ENCODE measurements around the gene RSPH6A.

Gene RSPH6A

DNA sequence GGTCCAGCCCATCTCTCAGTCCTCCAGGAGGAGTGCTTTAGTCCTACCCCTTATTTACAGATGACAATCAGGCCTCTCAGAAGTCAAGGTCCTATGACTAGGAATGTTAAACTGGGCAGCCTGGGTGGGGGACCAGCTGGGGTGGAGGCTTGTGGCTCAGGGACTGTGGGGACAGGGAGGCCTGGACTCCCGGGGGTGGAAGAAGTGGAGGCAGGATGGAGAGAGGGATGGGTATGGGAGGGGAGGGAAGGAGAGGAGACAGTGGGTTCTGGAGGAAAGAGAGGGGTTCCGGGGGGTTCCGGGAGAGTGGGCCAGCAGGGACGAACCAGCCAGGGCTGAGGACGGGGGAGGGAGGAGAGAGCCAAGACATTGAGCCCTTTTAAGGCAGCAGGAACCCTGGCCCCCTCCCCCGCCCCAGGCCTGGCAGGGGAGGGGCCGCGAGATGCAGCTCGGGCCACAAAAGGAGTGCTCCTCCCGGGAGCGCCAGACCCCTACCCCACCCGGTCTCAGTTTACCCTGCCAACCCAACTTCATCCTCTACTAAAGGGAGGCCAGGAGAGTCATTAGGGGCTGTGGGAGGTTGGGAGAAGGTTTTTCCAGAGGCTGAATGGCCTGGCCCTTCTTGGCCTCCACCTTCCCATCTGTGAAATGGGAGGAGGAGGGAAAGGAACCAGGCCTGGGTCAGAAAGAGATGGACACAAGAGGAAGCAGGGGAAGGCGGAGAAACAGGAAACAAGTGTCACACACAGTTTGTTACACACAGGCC is 34.5 kb downstream of the RSPH6A start:
- peak overlapping the region; percentile 45 to 84 for H2BK12ac ChIP-seq (ENCODE audit: low read length in 2 of 2)
- 40% methylated on average over 6 of the region's 13 CpGs for WGBS
- H3K36me3 ChIP-seq (ENCODE audit: control insufficient read depth in 1 of 2, insufficient read depth in 2 of 2, low read depth in 1 of 2, low read length in 2 of 2): peaks cover 42 to 58% of the 10 kb centered on the region in 2 experiments
- H3K4me1 ChIP-seq (ENCODE audit: control insufficient read depth, insufficient read depth, low read depth, low read length): peaks cover 50% of the 10 kb centered on the region
- peak overlapping the region; percentile 40 for H2AK5ac ChIP-seq (ENCODE audit: low read length, severe bottlenecking)
- no peak overlapping the region for H2AFZ ChIP-seq (ENCODE audit: low read depth, low read length)
- peak overlapping the region; percentile 66 for H4K91ac ChIP-seq (ENCODE audit: low read length)
- H3K9me3 ChIP-seq (ENCODE audit: control insufficient read depth, low read length): no peaks in the 10 kb centered on the region
- peak overlapping the region; percentile 71 for H3K4me2 ChIP-seq (ENCODE audit: low read length, poor library complexity, severe bottlenecking)
- H3K14ac ChIP-seq (ENCODE audit: low read length in 2 of 2): no peak overlapping the region
- H3K27ac ChIP-seq (ENCODE audit: low read length, poor library complexity, severe bottlenecking): no peak overlapping the region
- peak overlapping the region; percentile 23 for H4K8ac ChIP-seq (ENCODE audit: low read length)
- H3K4ac ChIP-seq (ENCODE audit: low read depth in 1 of 2, low read length in 2 of 2): peak overlapping the region; percentile 33 to 76
- H3K23ac ChIP-seq (ENCODE audit: low read length in 2 of 2): no peak overlapping the region
- peak overlapping the region; percentile 31 to 88 for H3K4me3 ChIP-seq (ENCODE audit: insufficient read depth in 1 of 2, low read depth in 1 of 2, low read length in 2 of 2)
- H3K27me3 ChIP-seq (ENCODE audit: control insufficient read depth in 1 of 2, insufficient read depth in 1 of 2, low read length in 2 of 2): no peaks in the 10 kb centered on the region
- no peak overlapping the region for H2BK5ac ChIP-seq (ENCODE audit: low read depth, low read length, poor library complexity, severe bottlenecking)
- peak overlapping the region; percentile 68 for H2BK15ac ChIP-seq (ENCODE audit: low read depth, poor library complexity, severe bottlenecking)
- H3K79me1 ChIP-seq (replicated peaks; ENCODE audit: low read length, poor library complexity, severe bottlenecking): peaks cover 45% of the 10 kb centered on the region
- peak overlapping the region; percentile 22 for H2BK120ac ChIP-seq (ENCODE audit: low read depth, low read length)
- H3K18ac ChIP-seq (ENCODE audit: low read depth in 1 of 2, low read length in 2 of 2): peak overlapping the region in 1 of 2 experiments; percentile 31
- H3K9ac ChIP-seq (ENCODE audit: low read length): peak overlapping the region; percentile 83
- no peak for DNase-seq

DNA sequence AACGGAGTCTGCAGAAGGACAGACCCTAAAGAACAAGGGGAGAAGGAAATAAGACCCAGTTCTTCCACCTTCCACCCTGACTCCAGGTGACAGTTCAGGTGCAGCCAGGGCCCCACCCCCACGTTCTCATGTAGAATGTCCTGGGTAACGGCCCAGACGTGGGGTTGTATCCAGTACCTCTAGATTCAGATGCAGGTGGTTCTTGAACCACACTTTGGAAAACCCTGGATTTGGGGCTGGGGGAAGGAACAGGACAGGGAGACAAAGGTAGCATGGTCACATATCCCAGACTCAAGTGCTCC is 35.0 kb downstream of the RSPH6A start:
- no peak for DNase-seq
- Histone ChIP-seq H3K18ac (ENCODE audit: low read depth in 1 of 2, low read length in 2 of 2) (no peak overlapping the region), H3K4me3 (ENCODE audit: insufficient read depth in 1 of 2, low read depth in 1 of 2, low read length in 2 of 2) (peak overlapping the region in 1 of 2 experiments; percentile 88), H2BK15ac (ENCODE audit: low read depth, poor library complexity, severe bottlenecking) (peak overlapping the region; percentile 68), H3K79me1 (replicated peaks; ENCODE audit: low read length, poor library complexity, severe bottlenecking) (peaks cover 40% of the 10 kb centered on the region), H3K4me2 (ENCODE audit: low read length, poor library complexity, severe bottlenecking) (no peak overlapping the region), H3K27ac (ENCODE audit: low read length, poor library complexity, severe bottlenecking) (no peak overlapping the region), H4K8ac (ENCODE audit: low read length) (no peak overlapping the region), H2BK120ac (ENCODE audit: low read depth, low read length) (no peak overlapping the region), H2BK12ac (ENCODE audit: low read length in 2 of 2) (no peak overlapping the region), H2AK5ac (ENCODE audit: low read length, severe bottlenecking) (peak overlapping the region; percentile 35), H3K4me1 (ENCODE audit: control insufficient read depth, insufficient read depth, low read depth, low read length) (peaks cover 48% of the 10 kb centered on the region), H3K36me3 (ENCODE audit: control insufficient read depth in 1 of 2, insufficient read depth in 2 of 2, low read depth in 1 of 2, low read length in 2 of 2) (peaks cover 41 to 53% of the 10 kb centered on the region in 2 experiments), H3K9me3 (ENCODE audit: control insufficient read depth, low read length) (no peaks in the 10 kb centered on the region), H3K14ac (ENCODE audit: low read length in 2 of 2) (peak overlapping the region in 1 of 2 experiments; percentile 18), H3K4ac (ENCODE audit: low read depth in 1 of 2, low read length in 2 of 2) (peak overlapping the region in 1 of 2 experiments; percentile 9), H2BK5ac (ENCODE audit: low read depth, low read length, poor library complexity, severe bottlenecking) (no peak overlapping the region), H2AFZ (ENCODE audit: low read depth, low read length) (no peak overlapping the region), H3K23ac (ENCODE audit: low read length in 2 of 2) (no peak overlapping the region), H3K9ac (ENCODE audit: low read length) (peak overlapping the region; percentile 83), H4K91ac (ENCODE audit: low read length) (no peak overlapping the region), H3K27me3 (ENCODE audit: control insufficient read depth in 1 of 2, insufficient read depth in 1 of 2, low read length in 2 of 2) (no peaks in the 10 kb centered on the region)
- WGBS: 80% methylated on average over 4 of the region's 4 CpGs

DNA sequence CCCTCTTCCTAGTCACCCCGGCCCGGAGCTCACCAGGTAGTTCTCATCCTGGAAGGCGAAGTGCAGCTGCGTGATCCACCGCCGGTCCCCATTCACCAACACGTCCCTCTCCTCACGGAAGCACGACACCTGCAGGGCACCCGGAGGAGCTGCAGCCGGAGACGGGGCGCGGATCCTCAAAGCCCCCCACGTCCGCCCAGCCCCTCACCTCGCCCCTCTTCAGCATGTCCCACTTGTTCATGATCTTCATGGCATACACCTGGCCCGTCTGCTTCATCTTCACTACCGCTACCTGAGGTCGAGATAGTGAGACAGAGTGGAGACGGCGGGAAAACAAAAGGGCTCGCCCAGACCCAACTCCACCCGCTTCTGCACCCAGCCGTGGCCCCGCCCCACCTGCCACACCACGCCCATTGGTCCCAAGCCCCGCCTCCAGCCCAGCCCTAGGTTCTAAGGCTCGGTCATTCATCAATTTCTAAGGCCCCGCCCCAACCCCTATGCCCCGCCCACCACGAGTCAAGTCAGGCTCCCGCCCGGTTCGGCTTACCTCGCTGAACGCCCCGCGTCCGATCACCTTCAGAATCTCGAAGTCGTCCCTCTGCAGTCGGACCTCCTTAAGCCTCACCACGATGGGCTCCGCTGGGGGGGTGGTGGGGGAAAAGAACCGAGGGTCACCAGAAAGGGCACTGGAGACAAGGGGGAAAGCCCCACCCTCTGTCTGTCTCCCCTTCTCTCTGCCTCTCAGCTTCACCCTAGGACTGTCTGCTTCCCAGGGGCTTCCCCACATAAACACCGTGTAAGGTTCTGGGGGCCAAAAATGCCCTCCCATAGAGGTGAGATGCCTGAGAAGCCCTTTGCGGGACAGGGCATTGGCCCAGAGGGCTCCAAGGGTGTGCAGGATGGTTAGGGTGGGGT is 35.6 kb downstream of the RSPH6A start:
- H3K27ac ChIP-seq (ENCODE audit: low read length, poor library complexity, severe bottlenecking): no peak overlapping the region
- H3K4me2 ChIP-seq (ENCODE audit: low read length, poor library complexity, severe bottlenecking): no peak overlapping the region
- peaks cover 37% of the 10 kb centered on the region for H3K79me1 ChIP-seq (replicated peaks; ENCODE audit: low read length, poor library complexity, severe bottlenecking)
- peak overlapping the region in 1 of 2 experiments; percentile 18 for H3K14ac ChIP-seq (ENCODE audit: low read length in 2 of 2)
- no peak overlapping the region for H4K91ac ChIP-seq (ENCODE audit: low read length)
- H3K4ac ChIP-seq (ENCODE audit: low read depth in 1 of 2, low read length in 2 of 2): no peak overlapping the region
- H2BK15ac ChIP-seq (ENCODE audit: low read depth, poor library complexity, severe bottlenecking): no peak overlapping the region
- DNase-seq: peak; percentile 68
- H3K4me3 ChIP-seq (ENCODE audit: insufficient read depth in 1 of 2, low read depth in 1 of 2, low read length in 2 of 2): peak overlapping the region in 1 of 2 experiments; percentile 37
- 36% methylated on average over 47 of the region's 48 CpGs for WGBS
- H2AK5ac ChIP-seq (ENCODE audit: low read length, severe bottlenecking): peak overlapping the region; percentile 12
- no peak overlapping the region for H2BK5ac ChIP-seq (ENCODE audit: low read depth, low read length, poor library complexity, severe bottlenecking)
- H3K27me3 ChIP-seq (ENCODE audit: control insufficient read depth in 1 of 2, insufficient read depth in 1 of 2, low read length in 2 of 2): no peaks in the 10 kb centered on the region
- H3K18ac ChIP-seq (ENCODE audit: low read depth in 1 of 2, low read length in 2 of 2): peak overlapping the region; percentile 18 to 30
- H3K9ac ChIP-seq (ENCODE audit: low read length): peak overlapping the region; percentile 83
- no peak overlapping the region for H2BK120ac ChIP-seq (ENCODE audit: low read depth, low read length)
- H2BK12ac ChIP-seq (ENCODE audit: low read length in 2 of 2): no peak overlapping the region
- no peak overlapping the region for H4K8ac ChIP-seq (ENCODE audit: low read length)
- H3K9me3 ChIP-seq (ENCODE audit: control insufficient read depth, low read length): no peaks in the 10 kb centered on the region
- peaks cover 41 to 51% of the 10 kb centered on the region in 2 experiments for H3K36me3 ChIP-seq (ENCODE audit: control insufficient read depth in 1 of 2, insufficient read depth in 2 of 2, low read depth in 1 of 2, low read length in 2 of 2)
- H3K4me1 ChIP-seq (ENCODE audit: control insufficient read depth, insufficient read depth, low read depth, low read length): peaks cover 49% of the 10 kb centered on the region
- no peak overlapping the region for H3K23ac ChIP-seq (ENCODE audit: low read length in 2 of 2)
- H2AFZ ChIP-seq (ENCODE audit: low read depth, low read length): no peak overlapping the region

All from mesenchymal stem cell (in vitro differentiated cells and primary cell).